ENCODE measurements around the gene IFNL2.

DNA sequence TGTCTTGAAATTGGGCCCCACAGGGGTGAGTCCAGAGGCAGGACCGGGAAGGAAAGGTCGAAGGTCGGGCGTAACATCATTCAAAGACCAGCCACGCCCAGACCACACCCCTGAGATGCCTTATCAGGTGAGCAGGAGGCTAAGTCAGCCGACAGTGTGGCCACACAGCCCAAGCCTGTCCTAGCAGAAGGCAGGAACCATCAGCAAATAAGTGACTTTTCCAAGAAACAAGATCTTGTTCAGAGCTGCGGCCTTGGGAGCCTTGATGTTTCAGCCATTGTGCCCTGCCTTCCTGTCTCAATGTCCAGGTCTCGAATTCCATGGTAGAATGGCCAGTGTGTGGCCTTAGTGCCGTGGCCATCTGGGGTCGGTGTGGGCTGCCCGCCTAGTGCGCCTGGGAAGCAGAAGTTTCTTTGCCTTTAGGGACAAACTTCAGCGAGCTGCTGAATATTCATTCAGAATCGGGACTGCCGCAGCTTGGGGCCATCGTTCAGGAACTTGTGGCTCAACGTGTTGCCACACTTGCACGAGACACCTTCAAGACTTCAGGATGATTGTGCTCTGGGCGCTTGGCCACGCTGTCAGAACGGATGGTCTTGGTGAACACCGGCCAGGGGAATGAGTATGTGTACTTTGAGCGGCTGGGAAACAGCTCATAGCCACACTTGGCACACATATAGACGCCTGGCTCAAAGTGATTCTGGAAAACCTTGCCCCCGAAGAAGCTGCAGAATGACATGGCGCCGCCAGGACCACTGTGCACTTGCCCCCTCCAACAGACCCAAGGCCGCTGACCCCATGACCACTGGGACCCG, 13.5 kb upstream of the IFNL2 start:
- TF ChIP-seq POLR2A (IDR thresholded peaks at IDR 0.05) (no peak), CTCF (IDR thresholded peaks at IDR 0.05) (no peak)

Measured in esophagus squamous epithelium (tissue), 4 donors.